GM12878 (cell line): ENCODE results near the gene MND1. TPM values are rescaled to one million over a fixed set of nuclear protein-coding genes. Genes with fewer than 3 reads are reported as not detected.

Experiments
- ATAC-seq: fragments of 200-7000 bp; cut with Tn5 transposase; 3 replicates; pipeline ENCODE4 v1.9.1; 2020; ENCODE audit warnings: mild to moderate bottlenecking, moderate library complexity
- BruUV-seq: library from RNA; stranded (reverse); fragments of 400-500 nt; replicated peaks from 2 replicates; lab custom pipeline; 2021; lab: Mats Ljungman, UMichigan
- CTCF ChIA-PET: fragments of 300-600 bp; sonication (Branson Sonifier 250); formaldehyde crosslinking; extraction: SDS; loops from one replicate; lab custom pipeline; 2021; ENCODE audit warnings: inconsistent platforms; lab: Yijun Ruan, JAX
- POLR2A ChIA-PET: fragments of 350-600 bp; formaldehyde crosslinking; extraction: SDS; loops from one replicate; lab custom pipeline; 2021; ENCODE audit warnings: inconsistent platforms; lab: Charles Lee
- RAD21 ChIA-PET: fragments of 300-600 bp; sonication (Branson Sonifier 250); formaldehyde crosslinking; loops from one replicate; lab custom pipeline; 2023; ENCODE audit warnings: antibody characterized with exemption; ENCODE audit not compliant: unreplicated experiment; lab: Charles Lee
- SMC1A ChIA-PET: fragments of 300-600 bp; sonication (Branson Sonifier 250); formaldehyde crosslinking; loops from one replicate; lab custom pipeline; 2023; ENCODE audit not compliant: unreplicated experiment, uncharacterized antibody; lab: Charles Lee
- DNase-seq: peaks from one replicate; pipeline ENCODE4 v3.0.0-alpha.2; 2011; ENCODE audit warnings: low read depth, low spot score
- FAIRE-seq: peaks from 3 replicates; lab custom pipeline; 2011; peaks lifted over from hg19 to GRCh38; lab: Jason Lieb, UNC
- H2AFZ ChIP-seq: 2 replicates; pipeline ENCODE4 v1.6.0; 2011; ENCODE audit warnings: low read depth, low read length, control low read depth; ENCODE audit not compliant: control insufficient read depth
- H3K27ac ChIP-seq: 2 replicates; pipeline ENCODE4 v1.5.1; 2011; ENCODE audit warnings: control low read depth; ENCODE audit not compliant: control insufficient read depth, insufficient read depth
- H3K27me3 ChIP-seq, 2 experiments: replicated peaks in 1 of 2; 2 replicates each; pipeline versions ENCODE4 v1.6.0 to v1.6.1; 2011; ENCODE audit warnings: low read length in 1 of 2; ENCODE audit not compliant: control insufficient read depth in 2 of 2, insufficient read depth in 2 of 2
- H3K36me3 ChIP-seq, 2 experiments: 2 replicates each; pipeline ENCODE4 v1.5.1; 2011; ENCODE audit warnings: low read length in 1 of 2; ENCODE audit not compliant: control insufficient read depth in 2 of 2, insufficient read depth in 2 of 2
- H3K4me1 ChIP-seq: 2 replicates; pipeline ENCODE4 v1.6.1; 2011; ENCODE audit warnings: mild to moderate bottlenecking, low read length, moderate library complexity, mixed read lengths; ENCODE audit not compliant: control insufficient read depth, insufficient read depth
- H3K4me2 ChIP-seq: 2 replicates; pipeline ENCODE4 v1.6.0; 2011; ENCODE audit warnings: control low read depth; ENCODE audit not compliant: control insufficient read depth, insufficient read depth
- H3K4me3 ChIP-seq: fragments of 200-600 bp; sonication (generic); 2 replicates; pipeline ENCODE4 v1.5.1; 2016
- H3K79me2 ChIP-seq: 2 replicates; pipeline ENCODE4 v1.6.0; 2011; ENCODE audit warnings: low read length; ENCODE audit not compliant: control insufficient read depth, insufficient read depth
- H3K9ac ChIP-seq: 2 replicates; pipeline ENCODE4 v1.8.0; 2011; ENCODE audit warnings: low read length, control low read depth, mixed read lengths; ENCODE audit not compliant: control insufficient read depth, insufficient read depth
- H3K9me3 ChIP-seq: replicated peaks from 3 replicates; pipeline ENCODE4 v1.5.1; 2011; ENCODE audit warnings: mild to moderate bottlenecking, low read length; ENCODE audit not compliant: control insufficient read depth, insufficient read depth
- H4K20me1 ChIP-seq: 2 replicates; pipeline ENCODE4 v1.6.0; 2011; ENCODE audit not compliant: control insufficient read depth, insufficient read depth
- ASH2L ChIP-seq: fragments of 300-600, 200-600 bp; sonication (generic); IDR thresholded peaks from 2 replicates; pipeline ENCODE4 v1.6.1; 2017; ENCODE audit warnings: low read depth, mild to moderate bottlenecking, borderline replicate concordance
- BACH1 ChIP-seq: fragments of 450-650 bp; IDR thresholded peaks from 2 replicates; pipeline ENCODE4 v1.6.1; 2017; ENCODE audit warnings: mild to moderate bottlenecking, borderline replicate concordance
- BHLHE40 ChIP-seq, 2 experiments: fragments of 450-650 bp in 1 of 2; IDR thresholded peaks; 2 replicates each; pipeline ENCODE4 v1.6.1; 2011 to 2017; ENCODE audit warnings: low read depth in 2 of 2, borderline replicate concordance in 1 of 2, improper control_type of control experiment in 1 of 2, low read length in 1 of 2, mild to moderate bottlenecking in 1 of 2
- DPF2 ChIP-seq: fragments of 450-650 bp; IDR thresholded peaks from 2 replicates; pipeline ENCODE4 v1.6.1; 2017; ENCODE audit warnings: mild to moderate bottlenecking
- ELK1 ChIP-seq: IDR thresholded peaks from 2 replicates; pipeline ENCODE4 v1.6.1; 2012; ENCODE audit warnings: low read depth, low read length, improper control_type of control experiment
- IKZF1 ChIP-seq: fragments of 450-650 bp; conservative IDR thresholded peaks from 2 replicates; pipeline ENCODE4 v1.6.1; 2017; ENCODE audit warnings: antibody characterized with exemption, mild to moderate bottlenecking
- MEF2B ChIP-seq: fragments of 450-650 bp; IDR thresholded peaks from 2 replicates; pipeline ENCODE4 v1.6.1; 2018; ENCODE audit warnings: mild to moderate bottlenecking, moderate library complexity; ENCODE audit not compliant: partially characterized antibody, poor library complexity, severe bottlenecking
- WGBS: methylation state at CpG from one replicate; pipeline ENCODE4 v1.1.6; 2016; ENCODE audit warnings: low lambda C conversion rate; ENCODE audit not compliant: insufficient replicate concordance, insufficient coverage; ENCODE audit errors: missing lambda C conversion rate; 5-methylcytosine and 5-hydroxymethylcytosine counted together
- in situ Hi-C: fragments of 300-500 bp; cut with MboI; formaldehyde crosslinking; loops from 9 replicates; pipeline ENCODE4 v1.14.3; 2018; ENCODE audit warnings: mixed read lengths
- intact Hi-C: fragments of 100-400 bp; cut with micrococcal nuclease; formaldehyde crosslinking; loops from one replicate; pipeline ENCODE4 v1.14.2; 2022; ENCODE audit not compliant: unreplicated experiment
- polyA plus RNA-seq, 11 experiments: library from polyadenylated mRNA; depleted of rRNA in 4 of 11; unstranded in 6 of 11; stranded (reverse) in 5 of 11; fragments of >200 nt; fragmentation: Nextera tagmentation in 4 of 11; fragmentation: Illumina TruSeq in 1 of 11; extraction: Ambion mirVana in 4 of 11; extraction: Trizol in 1 of 11; gene quantifications; 1 replicate in 1 of 11; 2 replicates in 10 of 11; pipeline versions ENCODE4 v1.2.1 to v1.2.3, GENCODE V29; 2011 to 2016; ENCODE audit warnings: inconsistent platforms in 2 of 11, missing spikeins in 2 of 11, low read depth in 1 of 11
- total RNA-seq, 4 experiments: library from RNA; depleted of rRNA in 3 of 4; stranded (reverse); fragments of >200 nt in 3 of 4; fragmentation: Illumina TruSeq in 1 of 4; extraction: Trizol in 1 of 4; gene quantifications; 2 replicates each; pipeline versions ENCODE4 v1.2.1 to v1.2.3, GENCODE V29; 2013 to 2021

MND1 gene
- total and polyA plus RNA-seq, 10 of the 15 experiments (the other 5 are each of a cell fraction or from before 2014, with no cell fraction given): 17.7 to 58.1 (median 47.3) TPM

- TF ChIP-seq BHLHE40 (IDR thresholded peaks at IDR 0.05; ENCODE audit: borderline replicate concordance in 1 of 2, low read depth in 2 of 2, low read length in 1 of 2) (peak in 1 of 2 experiments; percentile 18; a peak in 1 of 4 replicates), BACH1 (0 out of 2 replicates have a peak, but pooled peaks have one; percentile 30), IKZF1 (0 out of 2 replicates have a peak, but pooled peaks have one; percentile 0), DPF2 (0 out of 2 replicates have a peak, but pooled peaks have one; percentile 4), ASH2L (no peak), ELK1 (no peak), MEF2B (peak; percentile 6)
Measured at GRCh38 chr4:153433754-153434105, 89.2 kb downstream of the MND1 start.

More at GRCh38 chr4:153433754-153434105, 89.2 kb downstream of the MND1 start:
- H4K20me1 ChIP-seq: no peaks in the 10 kb centered on the region
- ChIA-PET RAD21 (interaction anchor here (1.0 to 4.9 kb wide), 19 partner anchors 27 to 210 kb away, joined by 3 to 81 read pairs (median 10); partner anchors contain the start of gene TMEM131L), SMC1A (interaction anchor here (1.0 to 3.8 kb wide), 22 partner anchors 12 to 216 kb away, joined by 3 to 48 read pairs (median 6); partner anchors contain the start of gene TMEM131L), POLR2A (interaction anchor here (0.6 to 3.4 kb wide), 9 partner anchors 32 to 138 kb away, joined by 3 to 16 read pairs (median 4); partner anchors contain the start of gene TMEM131L), CTCF (interaction anchor here (0.6 to 5.8 kb wide), 23 partner anchors 12 to 218 kb away, joined by 3 to 55 read pairs (median 7); partner anchors contain the start of genes MND1 and TMEM131L)
- DNase-seq: no peak
- peak overlapping the region; percentile 51 for H3K4me3 ChIP-seq
- no peaks in the 10 kb centered on the region for H3K36me3 ChIP-seq
- H3K4me1 ChIP-seq: peaks cover 35% of the 10 kb centered on the region
- ATAC-seq: peak; percentile 27
- H3K79me2 ChIP-seq: peaks cover 8% of the 10 kb centered on the region
- H3K27ac ChIP-seq: peak overlapping the region; percentile 84
- peak overlapping the region; percentile 96 for H3K4me2 ChIP-seq
- H2AFZ ChIP-seq: peak overlapping the region; percentile 49
- peak overlapping the region; percentile 55 for H3K9ac ChIP-seq
- in situ Hi-C loops: no loop called here
- 2% methylated on average over 3 of the region's 3 CpGs for WGBS
- no peaks in the 10 kb centered on the region for H3K27me3 ChIP-seq
- intact Hi-C loops: loop anchor here (1.0 to 2.0 kb wide), 6 partner anchors 35 to 209 kb away; no protein-coding TSS in a partner anchor
- no peak for FAIRE-seq
- H3K9me3 ChIP-seq: no peaks in the 10 kb centered on the region
- BruUV-seq: TSS peak; percentile 57
